AML-193 (cell line): ENCODE measurements around the gene SF1.

Experiments
- DNase-seq, 2 experiments: peaks; one replicate each; lab custom pipeline; 2025; lab: John Stamatoyannopoulos, UW

SF1 gene

GRCh38 chr11:64777449-64778222, 706 bp downstream of the SF1 start:
- DNase-seq = peak; percentile 35 to 60

GRCh38 chr11:64776875-64777274, 1.5 kb downstream of the SF1 start:
- no peak for DNase-seq

- no peak for DNase-seq
These were observed 1.9 kb downstream of the SF1 start for GRCh38 chr11:64776425-64776824.

- no peak for DNase-seq
These were observed 4.2 kb downstream of the SF1 start for GRCh38 chr11:64774144-64774543.

- peak; percentile 55 to 72 for DNase-seq
These were observed 5.9 kb downstream of the SF1 start for GRCh38 chr11:64772303-64773018.

GRCh38 chr11:64771861-64772260, 6.5 kb downstream of the SF1 start:
- no peak for DNase-seq

GRCh38 chr11:64770120-64770519, 8.2 kb downstream of the SF1 start:
- DNase-seq = no peak

GRCh38 chr11:64769283-64769682, 9.1 kb downstream of the SF1 start:
- no peak for DNase-seq

GRCh38 chr11:64768300-64768694, 10.0 kb downstream of the SF1 start:
- no peak for DNase-seq

GRCh38 chr11:64767344-64768299, 10.7 kb downstream of the SF1 start:
- DNase-seq = peak; percentile 37 to 54

- DNase-seq = no peak
These were observed 11.5 kb downstream of the SF1 start for GRCh38 chr11:64766881-64767280.

GRCh38 chr11:64765851-64766665, 12.3 kb downstream of the SF1 start:
- DNase-seq = no peak

- no peak for DNase-seq
These were observed 13.0 kb downstream of the SF1 start for GRCh38 chr11:64765291-64765850.

- DNase-seq = no peak
These were observed 13.6 kb downstream of the SF1 start for GRCh38 chr11:64764753-64765152.

- DNase-seq = no peak
These were observed 14.2 kb downstream of the SF1 start for GRCh38 chr11:64764040-64764611.

GRCh38 chr11:64763526-64764039, 14.8 kb downstream of the SF1 start:
- DNase-seq = no peak

- DNase-seq = no peak
These were observed 15.4 kb downstream of the SF1 start for GRCh38 chr11:64762674-64763525.

GRCh38 chr11:64762277-64762673, 16.1 kb downstream of the SF1 start:
- DNase-seq = no peak

- no peak for DNase-seq
These were observed 17.5 kb downstream of the SF1 start for GRCh38 chr11:64760759-64761420.
